A673 (cell line): ENCODE measurements around the gene AQP3.

ENCODE experiments used
- CTCF ChIP-seq: fragments of 300-800, 200-600 bp; sonication (generic); conservative IDR thresholded peaks from 2 replicates; pipeline ENCODE4 v1.5.1; 2017; ENCODE audit warnings: low read depth, mild to moderate bottlenecking, antibody characterized with exemption, low read length, moderate library complexity, mixed read lengths
- EZH2 ChIP-seq: fragments of 200-600 bp; sonication (generic); IDR thresholded peaks from 2 replicates; pipeline ENCODE4 v1.6.1; 2017; ENCODE audit warnings: borderline replicate concordance, low read depth, mild to moderate bottlenecking, mixed read lengths, antibody characterized with exemption, low read length; ENCODE audit not compliant: poor library complexity, severe bottlenecking

GRCh38 chr9:33469891-33470290 lies 22.5 kb upstream of the AQP3 start:
- TF ChIP-seq CTCF (no peak), EZH2 (no peak)
